ENCODE results near the gene DDX43.

GRCh38 chr6:73461537-73462350 is 67.1 kb downstream of the DDX43 start, which contains the start of gene MTO1:
- no peak for TF ChIP-seq ARNTL (CRISPR knock-in tag; IDR thresholded peaks at IDR 0.05; ENCODE audit: borderline replicate concordance, low read depth)
- TF ChIP-seq OSR1 (CRISPR knock-in tag; IDR thresholded peaks at IDR 0.05) = no peak
- no peak for TF ChIP-seq RARB (CRISPR knock-in tag; IDR thresholded peaks at IDR 0.05)
- TF ChIP-seq, protein P1, sequence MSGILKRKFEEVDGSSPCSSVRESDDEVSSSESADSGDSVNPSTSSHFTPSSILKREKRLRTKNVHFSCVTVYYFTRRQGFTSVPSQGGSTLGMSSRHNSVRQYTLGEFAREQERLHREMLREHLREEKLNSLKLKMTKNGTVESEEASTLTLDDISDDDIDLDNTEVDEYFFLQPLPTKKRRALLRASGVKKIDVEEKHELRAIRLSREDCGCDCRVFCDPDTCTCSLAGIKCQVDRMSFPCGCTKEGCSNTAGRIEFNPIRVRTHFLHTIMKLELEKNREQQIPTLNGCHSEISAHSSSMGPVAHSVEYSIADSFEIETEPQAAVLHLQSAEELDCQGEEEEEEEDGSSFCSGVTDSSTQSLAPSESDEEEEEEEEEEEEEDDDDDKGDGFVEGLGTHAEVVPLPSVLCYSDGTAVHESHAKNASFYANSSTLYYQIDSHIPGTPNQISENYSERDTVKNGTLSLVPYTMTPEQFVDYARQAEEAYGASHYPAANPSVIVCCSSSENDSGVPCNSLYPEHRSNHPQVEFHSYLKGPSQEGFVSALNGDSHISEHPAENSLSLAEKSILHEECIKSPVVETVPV (CRISPR knock-in tag; IDR thresholded peaks at IDR 0.05) = no peak
- no peak for TF ChIP-seq ZFP30 (CRISPR knock-in tag; IDR thresholded peaks at IDR 0.05)
- TF ChIP-seq BACH2 (CRISPR knock-in tag; IDR thresholded peaks at IDR 0.05; ENCODE audit: borderline replicate concordance) = no peak
- no peak for TF ChIP-seq ZNF70 (CRISPR knock-in tag; IDR thresholded peaks at IDR 0.05)
- TF ChIP-seq GLIS3 (CRISPR knock-in tag; IDR thresholded peaks at IDR 0.05) = no peak
